ENCODE data around the gene PSD4.

PSD4 gene

DNA sequence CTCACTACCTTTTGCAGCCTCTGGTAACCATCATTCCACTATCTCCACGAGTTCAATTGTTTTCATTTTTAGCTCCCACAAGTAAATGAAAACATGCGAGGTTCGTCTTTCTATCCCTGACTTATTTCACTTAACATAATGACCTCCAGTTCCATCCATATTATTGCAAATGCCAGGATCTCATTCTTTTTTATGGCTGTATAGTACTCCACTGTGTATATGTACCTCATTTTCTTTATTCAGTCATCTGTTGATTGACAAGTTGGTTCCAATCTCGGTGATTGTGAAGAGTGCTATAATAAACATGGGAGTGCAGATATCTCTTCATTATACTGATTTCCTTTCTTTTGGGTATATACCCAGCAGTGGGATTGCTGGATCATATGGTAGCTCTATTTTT is 29.5 kb upstream of the PSD4 start:
- no peak for DNase-seq

GRCh38 chr2:113148606-113149552 is 24.9 kb upstream of the PSD4 start:
- DNase-seq: no peak

DNA sequence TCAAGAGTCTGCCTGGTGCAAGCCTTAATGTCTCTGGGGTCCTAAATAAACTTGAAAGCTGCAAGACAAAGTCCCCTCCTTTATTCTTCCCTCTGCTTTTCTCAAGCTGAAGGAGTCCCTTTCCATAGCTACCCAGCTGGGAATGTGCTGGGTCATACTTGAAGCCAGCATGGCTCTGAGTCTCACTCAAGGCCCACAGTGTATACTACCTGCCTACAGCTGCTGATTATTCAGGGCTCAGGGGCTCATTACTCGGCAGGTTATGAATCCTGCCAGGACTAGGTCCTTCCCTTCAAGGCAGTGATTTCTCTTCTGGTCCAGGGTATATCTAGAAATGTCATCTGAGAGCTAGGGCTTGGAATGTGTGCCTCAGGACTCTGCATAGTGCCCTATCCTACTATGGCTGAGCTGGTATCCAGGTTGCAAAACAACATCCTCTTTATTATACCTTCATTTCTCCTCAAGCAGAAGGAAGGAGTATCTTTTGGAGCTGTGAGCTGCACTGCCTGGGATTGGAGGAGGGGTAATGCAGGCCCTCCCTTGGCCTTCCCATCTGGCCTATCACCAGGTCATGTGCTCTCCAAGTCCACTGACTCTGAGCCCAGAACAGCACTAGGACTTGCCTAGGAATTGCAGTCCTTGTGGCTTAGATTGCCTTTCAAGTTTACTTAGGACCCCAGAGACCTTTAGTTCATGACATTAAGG is 24.1 kb upstream of the PSD4 start:
- DNase-seq: no peak

- DNase-seq: no peak
These were observed 23.5 kb upstream of the PSD4 start for GRCh38 chr2:113150258-113150601.

DNA sequence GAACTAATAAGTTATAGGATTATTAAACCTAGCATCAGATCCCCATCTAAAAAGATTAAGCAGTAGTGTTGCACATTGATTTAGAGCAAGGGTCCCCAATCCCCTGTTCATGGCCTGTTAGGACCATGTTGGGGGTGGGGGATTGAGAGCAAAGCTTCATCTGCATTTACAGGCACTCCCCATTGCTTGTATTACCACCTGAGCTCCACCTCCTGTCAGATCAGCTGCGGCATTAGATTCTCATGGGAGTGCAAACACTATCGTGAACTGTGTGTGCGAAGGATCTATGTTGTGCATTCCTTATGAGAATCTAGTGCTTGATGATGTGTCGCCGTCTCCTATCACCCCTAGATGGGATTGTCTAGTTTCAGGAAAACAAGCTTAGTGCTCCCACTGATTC is 18.4 kb upstream of the PSD4 start:
- no peak for DNase-seq

- no peak for DNase-seq
These were observed 17.3 kb upstream of the PSD4 start for GRCh38 chr2:113156278-113157117.

- DNase-seq: peak in 1 of 2 experiments; percentile 45
These were observed 16.5 kb upstream of the PSD4 start for GRCh38 chr2:113157118-113157896.

- DNase-seq: no peak
These were observed 15.6 kb upstream of the PSD4 start for GRCh38 chr2:113157897-113158753.

DNA sequence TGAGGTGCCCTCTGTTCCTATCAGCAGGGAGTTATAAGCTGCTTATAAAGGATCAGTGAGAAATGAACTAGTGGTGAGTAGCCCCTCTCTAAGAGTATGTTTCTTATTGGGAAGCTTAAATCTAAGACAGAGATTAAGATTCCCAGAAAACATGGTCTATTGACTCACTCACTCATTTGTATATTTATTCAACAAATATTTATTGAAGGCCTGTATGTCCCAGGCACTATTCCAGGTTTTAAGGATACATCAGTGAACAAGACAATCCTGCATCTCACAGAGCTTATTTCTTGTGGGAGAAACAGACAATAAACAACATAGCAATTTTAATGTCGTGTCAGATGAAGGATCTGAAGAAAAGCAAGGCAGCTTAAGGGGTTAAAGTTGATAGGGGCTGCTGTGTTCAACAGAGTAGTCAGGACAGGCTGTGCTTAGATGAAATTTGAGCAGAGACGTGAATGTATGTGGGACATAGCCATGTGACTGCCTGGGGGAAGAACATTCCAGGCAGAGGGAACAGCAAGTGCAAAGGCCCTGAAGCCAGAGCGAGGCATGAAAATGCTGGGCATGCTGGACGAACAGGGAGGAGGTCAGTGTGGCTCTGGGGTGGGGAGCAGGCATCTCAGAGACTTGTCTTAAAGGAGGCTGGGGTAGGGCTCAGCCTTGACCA is 14.8 kb upstream of the PSD4 start:
- DNase-seq: no peak

- no peak for DNase-seq
These were observed 13.5 kb upstream of the PSD4 start for GRCh38 chr2:113160248-113160647.

DNA sequence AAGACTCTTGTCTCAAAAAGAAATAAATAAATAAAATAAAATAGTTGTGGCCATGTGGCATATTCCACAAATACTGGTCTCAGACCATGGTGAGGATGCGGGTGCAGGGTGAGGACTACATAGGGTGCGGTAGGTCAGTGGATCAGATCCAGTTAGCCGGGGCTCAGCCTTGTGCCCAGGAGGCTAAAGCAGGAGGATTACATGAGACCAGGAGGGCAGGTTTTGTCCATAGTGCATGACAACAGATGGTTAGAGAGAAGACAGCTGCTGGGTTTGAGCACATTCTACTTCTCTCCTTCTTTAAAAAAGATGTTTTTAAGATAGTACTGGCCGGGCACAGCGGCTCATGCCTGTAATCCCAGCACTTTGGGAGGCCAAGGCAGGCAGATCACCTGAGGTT is 12.8 kb upstream of the PSD4 start:
- DNase-seq: no peak

DNA sequence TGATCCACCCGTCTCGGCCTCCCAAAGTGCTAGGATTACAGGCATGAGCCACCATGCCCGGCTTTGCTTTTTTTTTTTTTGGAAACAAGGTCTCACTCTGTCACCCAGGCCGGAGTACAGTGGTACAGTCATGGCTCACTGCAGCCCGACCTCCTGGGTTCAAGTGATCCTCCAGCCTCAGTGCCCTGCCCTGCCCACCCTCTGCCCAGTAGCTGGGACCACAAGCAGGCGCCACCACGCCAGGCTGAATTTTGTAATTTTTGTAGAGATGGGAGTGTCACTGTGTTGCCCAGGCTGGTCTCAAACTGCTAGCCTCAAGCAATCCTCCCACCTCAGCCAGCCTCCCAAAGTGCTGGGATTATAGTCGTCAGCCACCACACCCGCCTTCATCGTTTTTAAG is 11.6 kb upstream of the PSD4 start:
- DNase-seq: no peak

- DNase-seq: no peak
These were observed 10.9 kb upstream of the PSD4 start for GRCh38 chr2:113162869-113163268.

GRCh38 chr2:113164215-113164929 is 9.4 kb upstream of the PSD4 start:
- DNase-seq: no peak

- no peak for DNase-seq
These were observed 8.7 kb upstream of the PSD4 start for GRCh38 chr2:113164930-113165585.

- no peak for DNase-seq
These were observed 7.6 kb upstream of the PSD4 start for GRCh38 chr2:113166187-113166645.

DNA sequence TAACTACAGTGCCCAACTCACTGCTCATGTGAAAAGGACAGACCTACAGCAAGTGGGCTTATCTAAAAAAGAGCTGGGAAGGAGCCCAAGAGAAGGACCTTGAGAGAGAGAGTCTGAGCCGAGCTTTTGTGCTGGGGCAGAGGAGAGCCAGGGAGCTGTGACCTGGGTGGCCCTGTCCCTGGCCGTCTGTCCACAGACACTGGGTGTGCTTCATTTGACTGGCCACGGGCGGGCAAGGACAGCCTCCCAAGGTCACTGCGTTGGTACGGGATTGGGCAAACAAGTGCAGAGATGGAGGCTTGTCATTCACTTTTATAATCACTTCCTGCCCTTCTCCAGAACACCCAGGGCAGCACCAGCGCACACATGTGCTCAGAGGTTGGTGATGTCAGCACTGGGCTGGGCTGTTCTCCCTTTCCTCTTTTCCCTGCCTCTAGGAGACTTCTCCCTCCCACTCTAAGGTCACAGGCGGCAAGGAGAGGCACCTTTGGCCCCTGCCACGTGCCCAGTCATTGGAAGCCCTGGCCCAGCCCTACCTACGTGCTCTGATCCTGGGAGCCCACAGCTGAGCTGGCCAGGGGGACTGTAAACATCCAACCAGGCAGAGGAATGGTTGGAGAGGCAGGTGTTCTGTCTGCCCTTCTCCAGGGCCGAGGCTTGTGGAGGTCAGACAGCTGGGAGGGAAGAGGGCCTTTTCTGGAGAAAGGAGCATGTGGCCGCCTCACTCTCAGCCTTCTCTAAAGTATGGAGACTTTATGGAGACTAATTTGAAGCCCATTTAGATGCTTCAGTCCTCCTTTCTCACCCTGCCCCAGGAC is 6.4 kb upstream of the PSD4 start:
- DNase-seq: no peak

DNA sequence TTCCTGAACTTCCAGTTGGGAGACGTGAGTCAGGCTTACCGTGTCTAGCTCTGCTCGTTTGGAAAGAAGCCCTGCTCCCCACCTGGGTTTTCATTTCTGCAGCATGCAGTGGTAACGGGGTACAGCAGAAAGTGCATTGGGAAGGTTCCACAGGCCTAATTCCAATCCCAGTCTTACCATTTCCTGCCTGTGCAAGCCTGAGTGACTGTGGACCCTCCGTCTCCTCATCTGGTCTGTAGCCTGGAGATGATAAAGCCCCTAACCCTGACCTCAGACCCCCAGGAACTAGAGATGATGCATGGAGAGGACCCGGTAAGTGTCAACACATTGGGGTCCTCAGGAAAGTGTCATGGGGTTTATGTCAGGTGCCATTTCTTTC is 5.8 kb upstream of the PSD4 start:
- no peak for DNase-seq

Measured in activated CD4-positive, alpha-beta T cell treated with anti-CD3 and anti-CD28 coated beads, Interleukin-2, amount 50 U/mL, for 4 hours (primary cell).